VCaP (cell line): ENCODE data around the gene RTP4.
A peak's percentile ranks its signal among the peaks of the same experiment; 100 is the strongest.

ENCODE experiments used
- H3K27ac ChIP-seq: fragments of 450-650 bp; 2 replicates; pipeline ENCODE4 v1.5.1; 2017
- TF ChIP-seq, protein P1 (sequence below): fragments of 450-650 bp; conservative IDR thresholded peaks from 2 replicates; pipeline ENCODE4 v1.5.1; 2017; ENCODE audit warnings: mild to moderate bottlenecking, moderate library complexity

Gene RTP4, protein sequence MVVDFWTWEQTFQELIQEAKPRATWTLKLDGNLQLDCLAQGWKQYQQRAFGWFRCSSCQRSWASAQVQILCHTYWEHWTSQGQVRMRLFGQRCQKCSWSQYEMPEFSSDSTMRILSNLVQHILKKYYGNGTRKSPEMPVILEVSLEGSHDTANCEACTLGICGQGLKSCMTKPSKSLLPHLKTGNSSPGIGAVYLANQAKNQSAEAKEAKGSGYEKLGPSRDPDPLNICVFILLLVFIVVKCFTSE

GRCh38 chr3:187368251-187369088 is at the start of gene RTP4:
TSS of gene RTP4 (plus strand) at chr3:187368385. CDS start at chr3:187368442, 57 bp downstream.
- TF ChIP-seq, protein P1, sequence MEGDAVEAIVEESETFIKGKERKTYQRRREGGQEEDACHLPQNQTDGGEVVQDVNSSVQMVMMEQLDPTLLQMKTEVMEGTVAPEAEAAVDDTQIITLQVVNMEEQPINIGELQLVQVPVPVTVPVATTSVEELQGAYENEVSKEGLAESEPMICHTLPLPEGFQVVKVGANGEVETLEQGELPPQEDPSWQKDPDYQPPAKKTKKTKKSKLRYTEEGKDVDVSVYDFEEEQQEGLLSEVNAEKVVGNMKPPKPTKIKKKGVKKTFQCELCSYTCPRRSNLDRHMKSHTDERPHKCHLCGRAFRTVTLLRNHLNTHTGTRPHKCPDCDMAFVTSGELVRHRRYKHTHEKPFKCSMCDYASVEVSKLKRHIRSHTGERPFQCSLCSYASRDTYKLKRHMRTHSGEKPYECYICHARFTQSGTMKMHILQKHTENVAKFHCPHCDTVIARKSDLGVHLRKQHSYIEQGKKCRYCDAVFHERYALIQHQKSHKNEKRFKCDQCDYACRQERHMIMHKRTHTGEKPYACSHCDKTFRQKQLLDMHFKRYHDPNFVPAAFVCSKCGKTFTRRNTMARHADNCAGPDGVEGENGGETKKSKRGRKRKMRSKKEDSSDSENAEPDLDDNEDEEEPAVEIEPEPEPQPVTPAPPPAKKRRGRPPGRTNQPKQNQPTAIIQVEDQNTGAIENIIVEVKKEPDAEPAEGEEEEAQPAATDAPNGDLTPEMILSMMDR, result no peak
- H3K27ac ChIP-seq, result no peak within 1 kb of the TSS

- no peak overlapping the region for H3K27ac ChIP-seq
Observed at GRCh38 chr3:187318819-187319616, 49.2 kb upstream of the RTP4 start.

GRCh38 chr3:187319699-187320302 is 48.4 kb upstream of the RTP4 start:
- H3K27ac ChIP-seq, result no peak overlapping the region
- TF ChIP-seq, protein P1, result peak; percentile 94

More at GRCh38 chr3:187318819-187319616, 49.2 kb upstream of the RTP4 start:
- TF ChIP-seq, protein P1, result peak; percentile 84

DNA sequence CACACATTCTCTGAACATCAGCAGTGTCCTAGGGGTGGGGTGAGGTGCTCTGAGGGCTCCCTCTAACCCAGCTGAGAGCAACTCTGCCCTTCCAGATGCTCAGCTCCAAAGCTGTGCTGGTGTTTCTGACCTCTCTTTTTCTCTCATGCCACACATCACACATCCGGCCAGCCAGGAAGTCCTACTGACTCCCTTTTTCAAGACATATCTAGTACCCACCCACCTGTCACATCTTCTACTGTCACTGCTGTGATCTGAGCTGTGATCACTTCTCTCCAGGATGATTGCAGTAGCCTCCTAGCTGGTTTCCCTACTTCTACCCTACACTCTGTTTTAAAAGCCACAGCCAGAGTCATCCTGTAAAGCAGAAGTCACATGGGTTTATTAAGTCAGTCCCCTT is 46.4 kb upstream of the RTP4 start:
- no peak overlapping the region for H3K27ac ChIP-seq
- TF ChIP-seq, protein P1, result no peak

- no peak overlapping the region for H3K27ac ChIP-seq
- TF ChIP-seq, protein P1, result no peak
Observed at GRCh38 chr3:187322291-187322690, 45.9 kb upstream of the RTP4 start.

DNA sequence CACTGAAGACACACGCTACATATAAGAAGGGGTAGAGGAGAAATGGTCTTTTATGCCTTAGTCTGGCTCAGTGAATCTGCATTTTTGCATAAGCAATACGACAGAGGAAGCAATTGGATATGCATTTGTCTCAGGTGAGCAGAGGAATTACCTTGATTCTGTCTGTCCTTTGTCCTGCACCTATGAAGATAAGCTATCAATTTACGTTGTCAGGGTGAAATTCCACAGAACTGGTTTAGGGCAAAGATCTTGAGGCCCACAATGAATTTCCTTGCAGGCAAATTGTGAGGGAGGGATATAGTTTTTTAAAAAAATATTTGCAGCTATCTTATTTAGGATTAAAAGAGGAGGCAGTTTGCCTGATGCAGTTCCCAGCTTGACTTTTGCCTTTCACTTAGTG is 45.1 kb upstream of the RTP4 start:
- no peak overlapping the region for H3K27ac ChIP-seq
- TF ChIP-seq, protein P1, result no peak
